Aorta (tissue), 5 donors: ENCODE data around the gene XPC. TPM values are rescaled to one million over a fixed set of nuclear protein-coding genes. Genes with fewer than 3 reads are reported as not detected.

Experiments used
- ATAC-seq: fragments of 200-7000 bp; cut with Tn5 transposase; one replicate; pipeline ENCODE4 v1.9.1; 2022; ENCODE audit warnings: moderate library complexity; ENCODE audit not compliant: low FRiP score
- DNase-seq, 2 donors: peaks; one replicate each; pipeline ENCODE4 v3.0.0-alpha.2; 2020
- H3K27ac ChIP-seq, 2 donors: one replicate each; pipeline ENCODE4 v1.5.1; 2013; ENCODE audit warnings: low read length in 2 of 2, mild to moderate bottlenecking in 2 of 2, moderate library complexity in 2 of 2, control low read depth in 1 of 2, inconsistent platforms in 1 of 2, low read depth in 1 of 2
- H3K27me3 ChIP-seq, 2 donors: one replicate each; pipeline ENCODE4 v1.6.1; 2013; ENCODE audit warnings: control low read depth in 1 of 2, low read length in 1 of 2, mild to moderate bottlenecking in 1 of 2, moderate library complexity in 1 of 2; ENCODE audit not compliant: insufficient read depth in 2 of 2, control insufficient read depth in 1 of 2
- H3K36me3 ChIP-seq, 2 donors: one replicate each; pipeline ENCODE4 v1.6.1; 2013; ENCODE audit warnings: control low read depth in 1 of 2, low read length in 1 of 2, mild to moderate bottlenecking in 1 of 2; ENCODE audit not compliant: insufficient read depth in 2 of 2, control insufficient read depth in 1 of 2
- H3K4me1 ChIP-seq, 2 donors: one replicate each; pipeline ENCODE4 v1.6.1; 2013; ENCODE audit warnings: low read length in 2 of 2, control low read depth in 1 of 2, mild to moderate bottlenecking in 1 of 2, moderate library complexity in 1 of 2; ENCODE audit not compliant: insufficient read depth in 2 of 2, control insufficient read depth in 1 of 2
- H3K4me3 ChIP-seq, 2 donors: one replicate each; pipeline ENCODE4 v1.5.1; 2013; ENCODE audit warnings: low read length in 2 of 2, control low read depth in 1 of 2, mild to moderate bottlenecking in 1 of 2
- H3K9me3 ChIP-seq: one replicate; pipeline ENCODE4 v1.6.1; 2013; ENCODE audit warnings: mild to moderate bottlenecking, low read length; ENCODE audit not compliant: control insufficient read depth
- WGBS, 2 donors: extraction: QIAGEN DNeasy Blood & Tissue Kit; methylation state at CpG; one replicate each; pipeline ENCODE4 v1.1.7; 2013; 5-methylcytosine and 5-hydroxymethylcytosine counted together
- intact Hi-C, 2 donors: fragments of 100-400 bp; cut with DNase I; formaldehyde crosslinking; loops; one replicate each; pipeline versions ENCODE4 v1.14.2 to v1.15.0; 2022
- polyA plus RNA-seq, 2 donors: library from polyadenylated mRNA; stranded (reverse); fragments of 200-250 nt; gene quantifications; one replicate each; pipeline ENCODE4 v1.2.3, GENCODE V29; 2013
- total RNA-seq, 2 donors: library from RNA; stranded (reverse); fragmentation: NEBNext Ultra II Directional; extraction: Animal tissue kit (Norgen Biotek cat#: 25700); gene quantifications; one replicate each; pipeline ENCODE4 v1.2.1, GENCODE V29; 2021
- donor health status: healthy with polysubstance abuse.
- donor health status: Bipolar disorder and iron deficiency.
- donor health status: DM: no; HTN: no; CAD: no.
- donor health status: DM: no; HTN: no; CAD: no.
- donor health status: DM: yes; HTN: yes; CAD: no.

XPC gene
- total and polyA plus RNA-seq, 4 donors = 14.3 to 37.1 (median 33.2) TPM

DNA sequence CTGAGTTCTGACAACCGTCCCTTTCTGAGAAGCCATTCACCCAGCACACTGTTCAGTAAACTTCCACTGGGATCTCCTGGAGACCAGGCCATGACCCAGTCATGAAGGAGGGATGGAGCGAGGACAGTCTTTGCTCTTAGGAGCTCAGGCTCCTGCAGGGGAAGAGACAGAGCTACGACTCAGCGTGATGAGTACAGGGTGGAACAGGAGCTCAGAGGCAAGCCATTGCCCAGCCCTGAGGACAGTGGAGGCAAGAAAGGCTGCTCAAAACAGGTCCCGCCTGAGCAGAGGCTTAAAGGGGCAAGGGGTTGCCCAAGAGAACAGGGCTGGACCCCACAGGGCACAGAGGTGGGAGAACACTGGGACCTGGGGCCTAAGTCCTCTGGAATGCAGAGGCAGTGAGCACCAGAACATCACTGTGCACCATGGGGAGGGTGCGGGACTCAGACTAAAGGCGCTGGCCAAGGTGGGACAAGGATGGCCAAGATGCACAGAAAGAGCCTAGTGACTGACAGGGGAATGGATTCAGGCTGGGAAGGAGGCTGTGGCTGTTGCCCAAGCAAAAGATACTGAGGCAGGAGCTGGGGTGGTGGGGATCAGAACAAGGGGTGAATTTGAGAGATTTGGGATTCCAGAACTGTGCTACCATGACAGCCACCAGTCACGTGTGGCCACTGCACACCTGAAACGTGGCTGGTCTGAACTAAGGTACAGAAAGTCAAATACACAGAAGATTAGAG lies 27.7 kb downstream of the XPC start:
- Histone ChIP-seq H3K36me3 (peaks cover 0 to 4% of the 10 kb centered on the region in 2 donors), H3K9me3 (no peaks in the 10 kb centered on the region), H3K27ac (no peak overlapping the region), H3K4me1 (peaks cover 0 to 2% of the 10 kb centered on the region in 2 donors), H3K4me3 (no peak overlapping the region), H3K27me3 (no peaks in the 10 kb centered on the region)
- intact Hi-C loops = no loop called here
- no peak for ATAC-seq
- DNase-seq = no peak
- 92 to 93% methylated on average over 9 of the region's 9 CpGs for WGBS, 2 donors

- DNase-seq (peak in 1 of 2 donors; percentile 37), ATAC-seq (no peak)
- intact Hi-C loops = no loop called here
- 92 to 94% methylated on average over 9 of the region's 9 CpGs for WGBS, 2 donors
- no peak overlapping the region for H3K4me3 ChIP-seq
- peaks cover 0 to 2% of the 10 kb centered on the region in 2 donors for H3K4me1 ChIP-seq
- no peaks in the 10 kb centered on the region for H3K9me3 ChIP-seq
- H3K36me3 ChIP-seq = peaks cover 0 to 4% of the 10 kb centered on the region in 2 donors
- H3K27ac ChIP-seq = no peak overlapping the region
- no peaks in the 10 kb centered on the region for H3K27me3 ChIP-seq
Measured at GRCh38 chr3:14150078-14150477, 28.3 kb downstream of the XPC start.

- peaks cover 0 to 4% of the 10 kb centered on the region in 2 donors for H3K4me1 ChIP-seq
- ATAC-seq (no peak), DNase-seq (peak in 1 of 2 donors; percentile 44)
- WGBS, 2 donors = 75% methylated on average over 28 of the region's 28 CpGs
- no peaks in the 10 kb centered on the region for H3K9me3 ChIP-seq
- no peak overlapping the region for H3K4me3 ChIP-seq
- intact Hi-C loops = loop anchor here in 1 of 2 donors (10.0 kb wide), 1 partner anchor 256 kb away; the partner anchor contains the start of gene SLC6A6
- H3K27me3 ChIP-seq = no peaks in the 10 kb centered on the region
- peaks cover 0 to 4% of the 10 kb centered on the region in 2 donors for H3K36me3 ChIP-seq
- peak overlapping the region; percentile 28 to 66 for H3K27ac ChIP-seq
Measured at GRCh38 chr3:14148041-14148985, 30.1 kb downstream of the XPC start.

- Histone ChIP-seq H3K27ac (peak overlapping the region; percentile 28 to 66), H3K9me3 (no peaks in the 10 kb centered on the region), H3K4me3 (no peak overlapping the region), H3K27me3 (no peaks in the 10 kb centered on the region), H3K4me1 (peaks cover 2 to 4% of the 10 kb centered on the region in 2 donors), H3K36me3 (peaks cover 0 to 4% of the 10 kb centered on the region in 2 donors)
- 86% methylated on average over 12 of the region's 12 CpGs for WGBS, 2 donors
- ATAC-seq = no peak
- intact Hi-C loops = loop anchor here in 1 of 2 donors (2.0 to 10.0 kb wide), 2 partner anchors 31 to 257 kb away; partner anchors contain the start of genes LSM3, SLC6A6 and XPC
- DNase-seq = no peak
Measured at GRCh38 chr3:14147617-14148016, 30.8 kb downstream of the XPC start.

DNA sequence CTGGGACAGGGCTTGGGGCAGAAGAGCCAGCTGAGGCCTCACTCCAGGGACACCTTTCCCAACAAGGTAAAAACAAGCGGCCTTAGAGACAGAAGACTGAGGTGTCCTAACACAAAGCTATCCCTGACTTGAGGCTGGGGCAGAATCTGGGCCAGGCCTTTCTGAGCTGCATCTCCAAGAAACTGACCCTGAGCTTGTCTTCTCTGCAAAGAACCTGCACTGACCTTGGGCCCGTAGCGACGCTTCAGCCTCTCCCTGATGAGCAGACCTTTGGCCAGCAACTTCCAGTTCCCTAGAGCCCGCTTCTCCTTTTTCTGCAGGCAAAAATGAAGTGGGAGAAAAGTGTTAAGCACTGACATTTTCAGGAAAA lies 31.4 kb downstream of the XPC start:
- Histone ChIP-seq H3K27ac (peak overlapping the region in 1 of 2 donors; percentile 92), H3K4me1 (peaks cover 3 to 4% of the 10 kb centered on the region in 2 donors), H3K9me3 (no peaks in the 10 kb centered on the region), H3K36me3 (peaks cover 0 to 4% of the 10 kb centered on the region in 2 donors), H3K27me3 (no peaks in the 10 kb centered on the region), H3K4me3 (no peak overlapping the region)
- WGBS, 2 donors = 91 to 96% methylated on average over 5 of the region's 5 CpGs
- ATAC-seq (no peak), DNase-seq (no peak)
- intact Hi-C loops = loop anchor here in 1 of 2 donors (2.0 to 10.0 kb wide), 2 partner anchors 32 to 258 kb away; partner anchors contain the start of genes LSM3, SLC6A6 and XPC

- DNase-seq = no peak
- peak overlapping the region in 1 of 2 donors; percentile 92 for H3K27ac ChIP-seq
- H3K27me3 ChIP-seq = no peaks in the 10 kb centered on the region
- WGBS, 2 donors = 37 to 38% methylated on average over 10 of the region's 10 CpGs
- H3K4me3 ChIP-seq = no peak overlapping the region
- intact Hi-C loops = loop anchor here in 1 of 2 donors (2.0 to 10.0 kb wide), 2 partner anchors 32 to 258 kb away; partner anchors contain the start of genes LSM3, SLC6A6 and XPC
- H3K36me3 ChIP-seq = peaks cover 0 to 5% of the 10 kb centered on the region in 2 donors
- no peak for ATAC-seq
- peaks cover 3 to 4% of the 10 kb centered on the region in 2 donors for H3K4me1 ChIP-seq
- no peaks in the 10 kb centered on the region for H3K9me3 ChIP-seq
Measured at GRCh38 chr3:14146381-14147065, 31.9 kb downstream of the XPC start.

DNA sequence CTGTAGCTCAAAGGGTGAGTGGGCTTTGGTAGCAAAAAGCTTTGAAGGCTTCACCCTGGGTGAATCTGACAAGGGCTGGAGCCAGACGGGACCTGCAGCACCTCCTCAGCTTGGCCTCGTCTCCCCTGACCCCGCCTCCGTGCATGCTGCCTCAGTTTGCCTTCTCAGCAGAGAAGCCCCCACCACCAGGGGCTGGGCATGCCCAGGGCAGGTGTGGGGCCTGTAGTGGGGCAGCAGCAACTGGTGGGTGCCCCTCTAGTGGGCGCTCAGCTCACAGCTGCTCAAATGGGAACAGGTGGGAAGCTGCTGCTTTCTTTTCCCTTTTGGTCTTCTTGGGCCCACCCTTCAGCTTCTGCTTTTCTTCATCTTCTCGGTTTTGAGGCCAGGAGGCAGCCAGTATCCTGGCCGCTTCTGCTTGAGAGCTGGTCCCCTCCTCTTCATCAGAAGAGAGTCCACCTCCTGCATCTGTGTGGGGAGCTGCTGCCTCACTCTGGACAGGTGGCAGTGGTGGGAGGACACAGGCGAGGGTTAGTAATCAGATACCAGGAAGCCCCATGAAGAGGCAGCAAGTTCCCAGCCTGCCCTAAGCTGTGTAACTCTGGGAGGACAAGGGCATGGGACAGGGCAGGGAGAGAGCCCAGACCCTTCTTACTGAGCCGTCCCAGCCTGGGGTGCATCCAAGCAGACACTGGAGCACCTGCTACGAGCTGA lies 32.6 kb downstream of the XPC start:
- Histone ChIP-seq H3K4me1 (peaks cover 3 to 4% of the 10 kb centered on the region in 2 donors), H3K4me3 (no peak overlapping the region), H3K27me3 (no peaks in the 10 kb centered on the region), H3K9me3 (no peaks in the 10 kb centered on the region), H3K27ac (peak overlapping the region; percentile 58 to 92), H3K36me3 (peaks cover 0 to 6% of the 10 kb centered on the region in 2 donors)
- ATAC-seq = no peak
- intact Hi-C loops = loop anchor here in 1 of 2 donors (2.0 to 10.0 kb wide), 2 partner anchors 33 to 259 kb away; partner anchors contain the start of genes LSM3, SLC6A6 and XPC
- DNase-seq = no peak
- 67 to 69% methylated on average over 10 of the region's 10 CpGs for WGBS, 2 donors
